GM18907 (cell line): ENCODE results near the gene CCDC152.

Source experiments
- ATAC-seq: cut with Tn5 transposase; IDR thresholded peaks from one replicate; pipeline ENCODE4 v1.9.1; 2021; ENCODE audit warnings: mild to moderate bottlenecking, moderate library complexity; ENCODE audit not compliant: unreplicated experiment

Gene CCDC152

GRCh38 chr5:42779083-42779482 is 22.5 kb downstream of the CCDC152 start:
- ATAC-seq: no peak

GRCh38 chr5:42781584-42781983 is 25.0 kb downstream of the CCDC152 start:
- ATAC-seq: no peak

GRCh38 chr5:42784132-42784531 is 27.5 kb downstream of the CCDC152 start:
- no peak for ATAC-seq

GRCh38 chr5:42785756-42786155 is 29.1 kb downstream of the CCDC152 start:
- no peak for ATAC-seq

GRCh38 chr5:42787073-42787472 is 30.5 kb downstream of the CCDC152 start:
- no peak for ATAC-seq

GRCh38 chr5:42787845-42788244 is 31.2 kb downstream of the CCDC152 start:
- no peak for ATAC-seq

DNA sequence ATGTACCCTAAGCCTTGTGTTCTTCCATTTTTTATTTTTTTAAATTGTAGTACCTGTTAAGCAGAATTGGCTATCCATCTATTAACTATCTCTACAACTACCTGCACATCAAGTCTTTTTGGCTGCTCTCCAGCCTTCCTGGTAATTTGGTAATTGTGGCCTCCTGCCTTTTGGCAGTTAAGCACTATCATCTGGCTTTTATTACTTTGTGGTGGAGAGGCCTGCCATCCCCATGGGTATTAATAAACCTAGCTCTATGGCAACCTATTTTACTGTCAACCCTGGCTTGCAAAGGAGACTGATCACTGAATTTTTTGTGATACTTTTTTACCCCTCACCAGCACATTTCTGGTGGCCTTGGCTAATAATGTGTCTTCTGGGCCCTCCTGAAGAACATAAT is 34.5 kb downstream of the CCDC152 start:
- no peak for ATAC-seq

DNA sequence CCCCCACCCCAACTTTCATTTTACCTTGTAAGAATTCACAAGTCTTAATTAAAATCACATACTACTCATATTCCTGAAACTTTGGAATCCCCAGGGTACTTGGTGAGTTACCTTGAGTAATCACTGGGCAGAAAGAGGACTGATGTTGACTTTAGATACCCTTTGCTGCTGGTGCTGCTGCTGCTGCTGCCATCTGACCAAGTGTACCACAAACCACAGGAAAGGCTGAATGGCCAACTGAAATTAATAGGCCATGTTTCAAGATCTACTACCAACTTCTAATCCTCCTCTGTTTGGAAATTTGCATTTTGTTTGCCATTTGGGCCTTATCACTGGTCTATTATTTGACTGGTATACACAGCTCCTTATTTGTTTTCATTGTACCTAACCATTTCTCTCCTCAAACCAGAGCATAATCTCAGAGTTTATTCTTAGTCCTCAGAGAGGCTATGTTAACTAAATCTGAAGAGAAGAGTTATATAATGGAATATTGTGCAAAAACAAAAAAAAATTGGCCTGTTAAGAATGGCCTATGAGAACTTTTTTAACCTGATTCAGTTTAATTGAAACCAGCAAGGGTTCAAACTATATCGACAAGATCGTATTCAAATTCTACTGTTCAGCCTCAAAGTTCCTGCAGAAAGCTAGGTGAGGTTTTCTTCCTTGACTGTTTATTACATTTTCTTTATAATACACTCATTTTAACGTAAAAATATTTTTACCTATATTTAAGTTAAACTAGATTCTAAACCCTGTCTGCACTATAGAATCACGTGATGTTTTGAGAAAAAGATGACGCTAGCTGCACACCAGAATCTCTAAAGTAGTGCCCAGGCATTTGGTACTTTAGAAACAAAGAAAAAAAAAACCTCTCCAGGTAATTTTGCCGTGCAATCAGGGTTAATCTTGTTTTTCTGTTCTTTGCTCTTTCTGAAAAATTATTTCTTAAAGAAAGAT is 41.9 kb downstream of the CCDC152 start:
- ATAC-seq: no peak

DNA sequence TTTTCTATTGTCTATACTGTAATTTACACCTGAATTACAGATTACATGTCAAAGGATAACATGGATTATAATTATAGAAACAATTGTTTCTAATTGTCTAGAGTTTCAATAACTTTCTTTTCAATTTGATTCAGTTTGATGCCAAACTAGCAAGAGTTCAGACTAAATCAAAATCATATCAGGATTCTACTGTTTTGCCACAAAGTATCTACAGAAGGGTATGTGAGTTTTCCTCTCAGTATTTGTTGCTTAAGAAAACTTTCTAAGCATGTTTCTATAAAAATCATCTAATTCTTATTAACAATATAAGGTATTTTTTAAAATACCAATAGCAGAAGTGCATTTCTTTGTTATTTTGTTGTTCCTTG is 42.6 kb downstream of the CCDC152 start:
- no peak for ATAC-seq

- no peak for ATAC-seq
These were observed 43.1 kb downstream of the CCDC152 start for GRCh38 chr5:42799668-42800114.

DNA sequence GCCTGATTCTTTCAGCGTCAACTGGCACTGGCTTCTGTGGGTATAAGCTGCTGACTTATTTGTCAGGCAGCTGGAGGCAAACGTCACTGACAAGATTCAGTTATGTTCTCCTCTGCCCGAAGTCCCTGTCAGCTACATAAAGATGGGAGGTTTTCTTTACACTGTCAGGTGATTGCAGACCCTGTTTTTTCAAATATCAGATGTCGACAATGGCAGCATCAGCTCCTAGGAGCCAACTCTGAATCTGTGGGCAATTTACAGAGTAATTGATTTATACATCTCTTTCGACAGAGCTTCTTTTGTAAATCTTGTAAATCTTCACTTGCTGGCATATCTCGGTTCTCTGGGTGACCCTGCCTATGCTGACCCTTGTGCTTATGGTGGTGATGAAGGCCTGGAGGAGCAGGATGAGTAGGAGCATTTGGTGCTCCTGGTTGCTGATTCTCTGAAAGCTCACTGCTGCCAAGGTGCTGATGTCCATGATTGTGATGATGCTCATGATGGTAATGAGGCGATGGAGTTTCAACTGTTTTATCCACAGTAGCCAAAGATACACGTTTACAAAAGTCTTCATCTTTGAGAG is 44.2 kb downstream of the CCDC152 start:
- no peak for ATAC-seq

DNA sequence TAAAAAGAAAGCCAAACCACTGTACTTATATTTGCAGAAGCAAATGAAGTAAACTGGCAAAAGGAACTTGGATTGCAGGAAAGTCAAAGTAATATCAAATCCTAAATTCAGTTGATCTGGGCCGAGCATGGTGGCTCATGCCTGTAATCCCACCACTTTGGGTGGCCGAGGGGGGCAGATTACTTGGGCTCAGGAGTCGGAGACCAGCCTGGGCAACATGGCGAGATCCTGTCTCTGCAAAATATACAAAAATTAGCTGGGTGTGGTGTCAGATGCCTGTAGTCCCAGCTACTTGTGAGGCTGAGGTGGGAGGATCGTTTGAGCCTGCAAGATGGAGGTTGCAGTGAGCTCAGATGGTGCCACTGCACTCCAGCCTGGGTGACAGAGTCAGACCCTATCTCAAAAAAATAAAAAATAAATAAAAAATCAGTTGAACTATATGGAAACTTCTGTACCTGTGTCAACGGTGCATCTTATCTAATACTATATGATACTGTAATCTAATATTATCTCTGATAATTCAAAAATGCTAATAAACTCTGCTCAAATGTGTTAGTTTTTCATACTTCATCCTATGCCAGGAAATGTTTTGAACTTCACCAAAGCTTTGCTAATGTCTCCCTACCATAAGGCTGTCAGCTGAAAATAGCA is 45.0 kb downstream of the CCDC152 start:
- ATAC-seq: no peak

GRCh38 chr5:42804717-42805339 is 48.2 kb downstream of the CCDC152 start:
- no peak for ATAC-seq

DNA sequence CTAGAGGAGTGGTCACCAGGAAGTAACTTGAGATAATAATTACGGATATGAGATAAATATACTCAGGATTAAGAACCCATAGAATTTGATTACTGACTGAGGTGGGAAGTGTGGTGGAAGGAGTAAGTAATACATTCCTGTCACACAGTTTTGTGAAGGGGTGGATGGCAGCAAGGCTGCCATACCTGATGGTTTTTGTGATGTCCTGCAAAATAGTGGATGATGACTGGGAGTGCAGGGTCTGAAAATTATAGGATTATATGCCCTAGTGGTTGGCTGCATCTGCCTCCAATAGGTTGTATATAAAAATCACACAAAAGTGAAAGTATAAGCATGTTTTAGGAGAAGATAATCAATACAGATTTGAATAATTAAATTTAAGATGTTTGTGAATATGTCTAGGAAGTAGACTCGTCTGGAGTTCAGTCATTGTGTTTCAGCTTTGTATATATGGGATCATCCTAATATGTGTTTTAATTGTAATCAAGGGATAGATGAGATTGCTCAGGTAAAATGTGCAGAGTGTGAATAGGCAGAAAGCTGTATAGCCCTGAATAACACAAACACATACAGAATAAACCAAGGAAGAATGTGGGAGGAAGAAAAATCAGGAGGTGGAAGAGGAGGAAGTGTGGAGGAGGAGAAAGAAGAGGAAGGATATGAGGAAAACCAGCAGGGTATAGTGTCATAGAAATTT is 49.5 kb downstream of the CCDC152 start:
- ATAC-seq: no peak

DNA sequence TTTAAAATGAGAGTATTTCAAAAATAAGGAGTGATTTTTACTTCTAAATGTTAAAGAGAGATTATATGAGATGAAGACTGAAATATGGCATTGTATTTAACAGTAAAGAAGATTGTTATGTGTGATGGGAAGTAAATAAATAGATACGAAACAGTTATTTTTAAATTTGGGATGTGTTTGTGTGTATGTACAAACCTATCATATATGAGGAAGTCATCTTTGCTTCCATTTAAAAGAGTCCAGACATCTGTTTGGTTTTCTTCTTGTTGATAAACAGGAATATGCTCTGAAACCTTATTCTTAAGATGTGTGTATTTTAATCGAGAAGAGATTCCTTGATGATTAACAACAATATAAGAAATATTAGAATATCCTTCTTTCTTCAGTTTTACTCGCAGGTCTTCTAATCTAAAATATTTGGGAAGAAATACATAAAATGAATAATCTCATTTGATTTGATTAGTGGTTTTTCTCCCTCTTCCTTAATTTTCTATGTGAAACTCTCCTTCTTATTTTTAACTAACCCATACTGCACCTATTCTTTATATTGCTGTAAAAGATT is 50.2 kb downstream of the CCDC152 start:
- no peak for ATAC-seq

- ATAC-seq: no peak
These were observed 51.3 kb downstream of the CCDC152 start for GRCh38 chr5:42807722-42808447.

DNA sequence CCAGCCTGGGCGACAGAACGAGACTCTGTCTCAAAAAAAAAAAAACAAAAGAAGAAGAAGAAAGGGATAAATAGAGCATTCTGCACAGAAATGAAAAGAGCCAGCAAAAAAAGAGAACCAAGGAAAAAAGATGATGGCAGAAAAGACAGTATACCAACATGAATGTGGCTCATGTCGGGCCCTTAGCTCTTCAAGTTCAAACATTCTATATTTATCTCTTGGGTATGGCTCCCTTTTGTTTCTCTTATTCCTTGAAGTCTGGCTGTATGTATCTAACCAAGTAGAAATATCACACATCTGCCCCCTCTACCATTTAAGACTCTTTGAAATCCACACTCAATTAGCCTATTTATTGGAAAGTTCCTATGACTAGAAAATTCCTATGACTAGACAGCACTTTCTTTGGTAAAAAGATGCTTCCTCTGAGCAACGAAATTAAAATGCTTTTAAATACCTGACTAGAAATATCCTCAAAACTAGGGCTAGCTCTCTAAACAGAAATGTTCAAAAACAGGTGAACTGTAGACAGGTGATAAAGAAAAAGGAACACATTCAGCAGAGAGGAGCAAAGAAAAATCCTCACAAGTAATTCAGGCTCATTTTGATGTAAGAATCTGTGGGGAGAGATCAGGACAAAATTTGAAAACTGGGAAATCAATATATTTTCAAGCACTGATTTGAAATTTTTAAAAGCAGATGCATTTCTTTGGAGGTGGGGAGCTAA is 52.4 kb downstream of the CCDC152 start:
- ATAC-seq: no peak

DNA sequence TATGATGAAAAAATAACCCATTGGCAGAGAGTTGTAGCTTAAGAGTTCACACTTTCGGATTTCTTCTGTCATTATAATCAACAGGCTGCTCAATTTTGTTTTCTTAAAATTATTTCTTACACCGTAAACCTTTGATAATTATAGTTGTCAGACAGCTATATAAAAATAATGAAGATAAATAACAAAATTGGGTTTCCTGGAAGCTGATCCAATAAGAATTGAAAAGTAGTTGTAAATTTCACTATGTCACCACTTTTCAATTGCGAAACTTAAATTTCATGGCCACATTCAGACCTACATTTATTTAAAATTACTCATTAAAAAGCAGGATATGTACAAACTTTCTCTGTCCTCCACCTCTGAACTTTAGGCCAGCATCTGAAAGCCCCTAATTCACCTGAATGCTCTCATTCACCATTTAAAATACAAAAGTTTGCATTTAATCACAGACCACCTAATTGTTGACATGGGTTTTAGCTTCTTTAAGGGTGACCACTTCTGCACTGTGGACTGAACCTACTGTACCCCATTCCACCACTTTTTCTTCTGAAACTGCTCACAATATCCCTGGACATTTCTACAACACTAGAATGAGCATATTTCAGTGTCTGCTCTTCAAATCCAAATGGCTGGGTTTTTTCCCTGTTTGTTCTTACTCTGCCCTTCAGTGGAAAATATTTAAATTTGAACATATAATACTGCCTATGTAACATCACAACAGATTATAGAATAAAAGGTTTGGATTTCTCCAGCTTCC is 54.4 kb downstream of the CCDC152 start:
- ATAC-seq: no peak
